H1 (cell line): ENCODE data around the gene SPHK1. TPM values are rescaled to one million over a fixed set of nuclear protein-coding genes. Genes with fewer than 3 reads are reported as not detected.

Source experiments
- BCL11A ChIP-seq, 2 experiments: IDR thresholded peaks; one replicate each; pipeline ENCODE4 v1.6.1; 2011; ENCODE audit warnings: low read depth in 2 of 2, low read length in 2 of 2, mild to moderate bottlenecking in 2 of 2
- CHD1 ChIP-seq: IDR thresholded peaks from 2 replicates; pipeline ENCODE4 v1.6.1; 2012; ENCODE audit warnings: low read depth, low read length, improper control_type of control experiment
- SP1 ChIP-seq: IDR thresholded peaks from 2 replicates; pipeline ENCODE4 v1.6.1; 2011; ENCODE audit warnings: low read depth, low read length
- polyA plus RNA-seq, 7 experiments: library from polyadenylated mRNA; depleted of rRNA in 3 of 7; stranded (reverse) in 5 of 7; unstranded in 2 of 7; fragments of >200 nt in 5 of 7; fragments of 200-250 nt in 2 of 7; gene quantifications; 1 replicate in 5 of 7; 2 replicates in 1 of 7; 4 replicates in 1 of 7; pipeline versions ENCODE4 v1.2.1 to v1.2.3, GENCODE V29; 2011 to 2013; ENCODE audit warnings: missing spikeins in 2 of 7, mixed read lengths in 2 of 7
- total RNA-seq: library from RNA; stranded (reverse); fragmentation: NEBNext Ultra II Directional; extraction: Animal tissue kit (Norgen Biotek cat#: 25700); gene quantifications from 2 replicates; pipeline ENCODE4 v1.2.1, GENCODE V29; 2021

SPHK1 gene
- total and polyA plus RNA-seq, 2 of the 8 experiments (the other 6 are each of a cell fraction or from before 2014, with no cell fraction given), result 2.4 TPM

- TF ChIP-seq CHD1 (no peak), BCL11A (IDR thresholded peaks at IDR 0.05; ENCODE audit: low read depth in 2 of 2, low read length in 2 of 2) (no peak), SP1 (no peak)
Observed at GRCh38 chr17:76432004-76432403, 47.6 kb downstream of the SPHK1 start (continued).
